ENCODE data around the gene INS. TPM values are rescaled to one million over a fixed set of nuclear protein-coding genes. Genes with fewer than 3 reads are reported as not detected.
A peak's percentile ranks its signal among the peaks of the same experiment; 100 is the strongest.

Gene INS
- total and polyA plus RNA-seq, 2 donors from 2014 or later: not detected

- Histone ChIP-seq H3K27me3 (ENCODE audit: control insufficient read depth, insufficient read depth, low read length) (no peaks in the 10 kb centered on the region), H3K9ac (ENCODE audit: low read length in 3 of 3) (no peak overlapping the region), H3K9me3 (ENCODE audit: control insufficient read depth in 2 of 3, insufficient read depth in 1 of 3, low read length in 3 of 3) (peaks cover 0 to 3% (median 0%) of the 10 kb centered on the region in 3 donors), H3K27ac (ENCODE audit: low read depth in 2 of 2, low read length in 2 of 2) (no peak overlapping the region), H3K4me1 (ENCODE audit: control insufficient read depth in 2 of 3, insufficient read depth in 2 of 3, low read depth in 1 of 3, low read length in 3 of 3) (peaks cover 0 to 3% (median 0%) of the 10 kb centered on the region in 3 donors), H3K4me3 (ENCODE audit: low read length in 3 of 3) (no peak overlapping the region), H3K36me3 (ENCODE audit: control insufficient read depth in 2 of 3, insufficient read depth in 3 of 3, low read length in 3 of 3) (peaks cover 0 to 8% (median 0%) of the 10 kb centered on the region in 3 donors)
- intact Hi-C loops (cut with DNase I): no loop called here
- no peak for TF ChIP-seq CTCF (IDR thresholded peaks at IDR 0.05; ENCODE audit: borderline replicate concordance, extremely low read depth, insufficient read depth)
- DNase-seq (peak in 2 of 5 donors; percentile 51 to 66), FAIRE-seq (no peak)
These were observed 31.2 kb downstream of the INS start for GRCh38 chr11:2129699-2130366.

GRCh38 chr11:2129308-2129698 lies 31.7 kb downstream of the INS start:
- Histone ChIP-seq H3K27ac (ENCODE audit: low read depth in 2 of 2, low read length in 2 of 2) (no peak overlapping the region), H3K9me3 (ENCODE audit: control insufficient read depth in 2 of 3, insufficient read depth in 1 of 3, low read length in 3 of 3) (peaks cover 0 to 3% (median 0%) of the 10 kb centered on the region in 3 donors), H3K9ac (ENCODE audit: low read length in 3 of 3) (no peak overlapping the region), H3K36me3 (ENCODE audit: control insufficient read depth in 2 of 3, insufficient read depth in 3 of 3, low read length in 3 of 3) (peaks cover 0 to 8% (median 0%) of the 10 kb centered on the region in 3 donors), H3K4me3 (ENCODE audit: low read length in 3 of 3) (no peak overlapping the region), H3K4me1 (ENCODE audit: control insufficient read depth in 2 of 3, insufficient read depth in 2 of 3, low read depth in 1 of 3, low read length in 3 of 3) (peaks cover 0 to 3% (median 0%) of the 10 kb centered on the region in 3 donors), H3K27me3 (ENCODE audit: control insufficient read depth, insufficient read depth, low read length) (no peaks in the 10 kb centered on the region)
- FAIRE-seq (no peak), DNase-seq (peak in 1 of 5 donors; percentile 53)
- intact Hi-C loops (cut with DNase I): no loop called here
- no peak for TF ChIP-seq CTCF (IDR thresholded peaks at IDR 0.05; ENCODE audit: borderline replicate concordance, extremely low read depth, insufficient read depth)

- Histone ChIP-seq H3K27me3 (ENCODE audit: control insufficient read depth, insufficient read depth, low read length) (no peaks in the 10 kb centered on the region), H3K4me3 (ENCODE audit: low read length in 3 of 3) (no peak overlapping the region), H3K4me1 (ENCODE audit: control insufficient read depth in 2 of 3, insufficient read depth in 2 of 3, low read depth in 1 of 3, low read length in 3 of 3) (peaks cover 0 to 3% (median 0%) of the 10 kb centered on the region in 3 donors), H3K36me3 (ENCODE audit: control insufficient read depth in 2 of 3, insufficient read depth in 3 of 3, low read length in 3 of 3) (peaks cover 0 to 8% (median 0%) of the 10 kb centered on the region in 3 donors), H3K9ac (ENCODE audit: low read length in 3 of 3) (no peak overlapping the region), H3K9me3 (ENCODE audit: control insufficient read depth in 2 of 3, insufficient read depth in 1 of 3, low read length in 3 of 3) (peaks cover 0 to 3% (median 0%) of the 10 kb centered on the region in 3 donors), H3K27ac (ENCODE audit: low read depth in 2 of 2, low read length in 2 of 2) (no peak overlapping the region)
- no peak for TF ChIP-seq CTCF (IDR thresholded peaks at IDR 0.05; ENCODE audit: borderline replicate concordance, extremely low read depth, insufficient read depth)
- no peak for DNase-seq
- intact Hi-C loops (cut with DNase I): no loop called here
- no peak for FAIRE-seq
These were observed 32.3 kb downstream of the INS start for GRCh38 chr11:2128511-2129307.
